Activated CD4-positive, CD25-positive, alpha-beta regulatory T cell treated with anti-CD3 and anti-CD28 coated beads, Interleukin-2, amount 50 U/mL, for 16 hours (primary cell): Measurements from ENCODE around the gene RABAC1.
"Not testable (repeated sequence)": the region's sequence is repeated elsewhere in the genome, so short reads cannot be mapped to it uniquely, and the experiment has no call there.

Source experiments
- DNase-seq: peaks from one replicate; pipeline ENCODE4 v3.0.0-alpha.2; 2020; ENCODE audit warnings: low read depth, low spot score

RABAC1 gene

DNA sequence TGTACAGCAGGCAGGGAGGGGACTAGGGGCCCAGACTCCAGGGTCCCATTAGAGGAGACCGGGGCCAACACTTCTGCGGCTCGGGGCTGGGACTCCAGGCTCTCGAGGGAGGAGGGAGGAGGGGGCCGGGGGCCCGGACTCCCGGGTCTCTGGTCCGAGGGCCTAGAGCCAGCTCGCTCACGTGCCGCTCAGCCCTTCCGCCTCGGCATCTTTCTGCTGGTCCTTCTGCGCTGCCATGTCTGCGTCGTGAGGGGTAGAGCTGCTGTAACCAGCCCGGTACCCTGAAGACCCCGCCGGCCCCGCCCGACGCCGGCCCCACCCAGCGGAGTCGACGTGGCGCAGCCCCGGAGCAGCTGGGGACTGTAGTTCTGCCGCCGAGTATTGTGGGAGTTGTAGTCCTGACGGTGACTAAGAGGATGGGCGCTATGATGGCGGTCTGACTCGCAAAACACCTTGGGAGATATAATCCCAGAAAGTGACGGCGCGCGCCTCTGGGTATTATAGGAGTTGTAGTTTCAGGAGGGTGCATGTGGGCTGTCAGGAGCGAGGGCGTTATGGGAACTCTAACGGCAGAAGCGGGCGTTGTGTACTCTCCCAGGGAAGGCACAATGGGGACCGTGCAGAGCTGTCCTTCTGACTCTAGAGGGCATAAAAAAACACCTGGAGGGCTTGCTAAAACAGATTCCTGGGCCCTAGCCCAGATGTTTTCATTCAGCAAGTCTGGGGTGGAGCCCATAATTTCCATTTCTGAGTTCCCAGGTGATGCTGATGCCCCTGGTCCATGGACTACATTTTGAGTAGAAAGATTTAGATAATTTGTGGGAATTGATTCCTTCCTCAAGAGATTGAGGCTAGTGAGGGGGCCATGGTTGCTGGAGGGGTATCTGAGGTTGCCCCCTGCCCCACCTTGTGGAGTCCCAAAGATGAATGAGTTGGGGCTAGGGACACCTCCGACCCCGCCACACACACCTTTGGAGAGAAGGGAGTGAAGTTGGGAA lies at the start of gene RABAC1:
RABAC1 (minus strand) TSS at position 266 of the 998 bp plus-strand sequence; CDS start at position 237, 29 bp downstream.
- peak; percentile 78 for DNase-seq

- no peak for DNase-seq
Measured at GRCh38 chr19:42006569-42006968, 47.4 kb upstream of the RABAC1 start.

- DNase-seq, result no peak
Measured at GRCh38 chr19:42005504-42005903, 46.4 kb upstream of the RABAC1 start.

- no peak for DNase-seq
Measured at GRCh38 chr19:42003506-42004294, 44.6 kb upstream of the RABAC1 start.

DNA sequence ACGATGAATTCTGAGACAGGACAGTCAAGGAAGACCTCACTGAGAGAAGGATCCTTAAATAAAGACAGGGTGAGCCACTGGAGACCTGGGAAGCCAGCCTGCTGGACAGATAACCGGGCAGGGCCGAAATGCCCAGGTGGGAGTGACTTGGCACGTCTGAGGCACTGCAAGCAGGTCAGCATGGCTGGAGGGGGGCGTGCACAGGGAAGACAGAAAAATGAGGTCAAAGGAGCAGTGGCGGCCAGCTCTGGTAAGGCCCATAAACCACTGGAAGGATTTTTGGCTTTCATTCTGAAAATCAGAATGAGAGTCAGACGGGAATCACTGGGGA lies 40.7 kb upstream of the RABAC1 start:
- no peak for DNase-seq

DNA sequence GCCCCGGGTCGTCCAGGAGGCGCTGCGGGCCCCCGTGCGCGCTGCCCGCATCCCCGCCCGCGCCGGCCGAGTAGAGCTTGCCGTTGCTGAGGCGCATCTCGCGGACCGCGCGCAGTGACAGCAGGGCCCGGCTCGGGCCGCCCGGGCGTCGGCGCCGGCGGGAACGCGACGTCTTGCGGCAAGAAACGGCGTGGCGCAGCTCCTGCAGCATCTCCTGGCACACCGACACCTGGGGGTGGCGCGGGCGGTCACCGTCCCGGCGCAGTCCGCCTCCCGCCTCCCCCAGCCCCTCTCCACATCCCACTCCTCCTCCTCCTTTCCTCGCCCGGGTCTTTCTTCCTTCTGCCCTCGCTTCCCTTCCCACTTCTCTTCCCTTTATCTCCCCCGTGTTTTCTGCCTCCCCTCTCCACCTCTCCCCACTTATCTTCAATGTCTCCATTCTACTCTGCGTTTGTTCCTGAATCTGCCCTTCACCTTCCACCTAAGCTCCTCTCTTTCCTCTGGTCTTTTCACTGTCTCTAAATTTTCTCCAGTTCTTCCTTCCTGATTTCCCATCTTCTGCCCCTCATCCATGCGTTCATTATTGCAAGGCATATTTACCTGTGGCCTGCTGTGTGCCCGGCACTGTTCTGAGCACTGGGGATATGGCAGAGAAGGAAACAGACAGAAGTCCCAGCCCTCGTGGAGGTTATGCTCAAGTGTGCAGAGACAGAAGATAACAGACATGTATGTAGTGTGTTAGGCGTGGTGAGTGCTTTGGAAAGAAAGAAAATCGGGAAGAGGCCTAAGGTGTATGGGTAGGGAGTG lies 40.2 kb upstream of the RABAC1 start:
- no peak for DNase-seq

DNA sequence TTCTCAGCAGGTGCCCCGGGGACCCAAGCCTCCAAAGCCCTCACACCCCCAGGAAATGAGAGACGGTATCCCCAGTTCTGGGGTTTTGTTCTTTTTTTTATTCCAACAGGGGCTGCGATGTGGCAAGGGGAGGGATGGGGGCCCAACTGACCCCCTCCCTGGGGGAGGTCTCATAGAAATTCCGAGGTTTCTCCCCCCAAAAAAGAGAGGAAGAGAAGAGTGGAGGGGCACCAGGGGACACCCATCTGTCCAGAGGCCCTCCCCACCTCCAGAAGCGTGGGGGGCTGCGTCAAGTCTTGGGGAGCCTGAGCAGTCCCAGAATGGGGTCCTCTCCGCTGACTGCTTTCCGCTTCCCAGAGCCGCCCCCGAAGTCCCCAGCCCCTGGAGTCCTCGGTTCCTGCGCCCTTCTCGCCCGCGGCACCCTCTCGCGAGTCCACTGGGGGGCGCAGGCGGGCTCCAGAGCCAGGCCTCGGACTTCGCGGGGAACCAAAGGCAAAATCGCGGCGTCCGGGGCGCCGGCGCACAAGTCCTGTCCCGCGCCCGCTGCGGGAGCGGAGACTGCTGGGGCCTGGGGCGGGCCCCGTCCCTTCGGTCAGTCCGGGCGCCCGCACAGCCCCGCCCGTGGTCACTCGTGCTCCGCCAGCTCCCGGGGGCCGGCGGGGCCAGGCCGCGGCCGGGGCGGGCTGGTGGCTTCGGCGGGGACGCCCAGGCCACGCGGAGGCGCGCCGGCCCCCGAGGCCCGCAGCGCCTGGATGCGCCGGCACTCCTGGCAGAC lies 39.3 kb upstream of the RABAC1 start:
- DNase-seq, result no peak

DNA sequence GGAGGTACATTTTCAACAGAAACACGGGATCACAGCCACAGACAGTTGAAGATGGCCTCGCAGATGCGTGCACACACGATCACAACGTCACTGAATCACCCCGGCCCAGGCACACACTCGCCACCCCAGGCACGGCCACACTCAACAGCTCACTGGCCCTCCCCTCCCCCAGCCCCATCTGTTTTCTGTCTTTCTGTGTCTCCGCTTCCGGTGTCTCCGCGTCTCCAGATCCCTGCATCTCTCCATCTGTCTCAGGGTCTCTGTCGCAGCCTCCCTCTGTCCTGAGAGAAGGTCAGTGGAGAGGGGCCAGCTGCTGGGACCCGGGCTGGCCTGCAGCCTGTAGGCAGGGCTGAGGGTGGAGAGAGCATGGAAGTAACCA lies 38.7 kb upstream of the RABAC1 start:
- DNase-seq, result no peak

- DNase-seq, result no peak
Measured at GRCh38 chr19:41997121-41997850, 38.2 kb upstream of the RABAC1 start.

- DNase-seq, result no peak
Measured at GRCh38 chr19:41995959-41996797, 37.1 kb upstream of the RABAC1 start.

- no peak for DNase-seq
Measured at GRCh38 chr19:41994994-41995958, 36.2 kb upstream of the RABAC1 start.

DNA sequence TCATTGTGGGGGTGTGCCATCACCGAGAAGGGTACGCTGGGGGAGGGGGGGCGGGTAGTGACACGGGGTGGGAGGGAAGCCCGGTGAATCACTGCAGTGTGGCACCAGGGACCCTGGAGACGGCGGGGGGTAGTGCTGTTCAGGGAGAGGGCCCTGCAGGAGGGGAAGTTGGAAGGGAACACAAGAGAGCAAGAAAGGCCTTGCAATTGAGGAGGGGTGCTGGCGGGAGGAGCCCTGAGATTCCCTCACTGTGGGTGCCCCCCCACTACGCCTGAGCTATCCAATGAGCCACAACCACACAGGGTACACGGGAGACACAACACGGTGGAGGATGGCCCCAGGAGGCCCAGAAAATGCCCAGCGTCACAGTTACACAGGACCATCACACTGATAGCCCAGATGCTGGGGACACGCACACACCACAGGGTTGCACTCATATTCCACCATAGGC lies 35.4 kb upstream of the RABAC1 start:
- DNase-seq, result no peak

- DNase-seq, result no peak
Measured at GRCh38 chr19:41993612-41994483, 34.7 kb upstream of the RABAC1 start, which contains the start of gene ATP1A3. TSS of gene ATP1A3 (minus strand) at chr19:41994230. CDS start at chr19:41994076, 154 bp downstream.

- not testable (repeated sequence) for DNase-seq
Measured at GRCh38 chr19:41991925-41992569, 32.9 kb upstream of the RABAC1 start.

DNA sequence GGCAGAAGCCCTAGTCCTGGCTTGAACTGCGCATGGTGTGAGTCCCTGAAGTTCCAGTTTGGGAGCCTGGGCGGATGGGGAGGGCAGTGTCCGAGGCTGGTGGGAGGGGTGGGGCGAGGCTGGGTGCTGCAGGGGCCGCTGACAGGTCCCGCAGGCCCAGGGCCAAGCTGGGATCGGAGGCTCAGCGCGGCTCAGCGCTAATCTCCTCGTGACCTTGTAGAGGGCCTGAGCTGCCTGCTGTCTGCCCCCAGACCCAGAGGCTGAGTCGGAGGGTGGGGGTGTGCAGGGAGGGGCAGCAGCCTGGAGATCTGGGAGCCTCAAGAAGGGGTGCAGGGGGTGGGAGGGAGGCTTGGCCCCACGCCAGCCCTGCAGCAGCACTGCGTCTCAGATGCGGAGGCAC lies 31.9 kb upstream of the RABAC1 start:
- DNase-seq, result no peak

GRCh38 chr19:41990615-41991014 lies 31.5 kb upstream of the RABAC1 start:
- no peak for DNase-seq

- DNase-seq, result no peak
Measured at GRCh38 chr19:41990028-41990427, 30.9 kb upstream of the RABAC1 start.
